HepG2 (cell line): ENCODE measurements around the gene CISD1. TPM values are rescaled to one million over a fixed set of nuclear protein-coding genes. Genes with fewer than 3 reads are reported as not detected.

Experiments
- ARNT ChIP-seq: fragments of 450-650 bp; IDR thresholded peaks from 2 replicates; pipeline ENCODE4 v1.6.1; 2017
- ASH2L ChIP-seq: fragments of 300-600, 200-600 bp; sonication (generic); IDR thresholded peaks from 2 replicates; pipeline ENCODE4 v1.7.0; 2017; ENCODE audit warnings: low read depth, mild to moderate bottlenecking, moderate library complexity, mixed read lengths, low read length; ENCODE audit not compliant: insufficient read length
- CHD2 ChIP-seq: IDR thresholded peaks from 2 replicates; pipeline ENCODE4 v1.6.1; 2011; ENCODE audit warnings: low read depth, low read length, improper control_type of control experiment
- E2F1 ChIP-seq: sonication (generic); formaldehyde crosslinking; IDR thresholded peaks from 2 replicates; pipeline ENCODE4 v1.5.0; 2020; ENCODE audit warnings: missing genetic modification reagents
- EP300 ChIP-seq, 3 experiments: sonication (generic) in 1 of 3; formaldehyde crosslinking in 1 of 3; IDR thresholded peaks; 2 replicates each; pipeline versions ENCODE4 v1.5.1 to v1.6.1; 2011 to 2020; ENCODE audit warnings: low read depth in 2 of 3, low read length in 2 of 3, borderline replicate concordance in 1 of 3, improper control_type of control experiment in 1 of 3, mild to moderate bottlenecking in 1 of 3, missing genetic modification reagents in 1 of 3, moderate library complexity in 1 of 3
- ETV5 ChIP-seq: IDR thresholded peaks from 2 replicates; pipeline ENCODE4 v1.6.1; 2018; ENCODE audit warnings: missing biosample characterization, missing genetic modification reagents, inconsistent platforms, borderline replicate concordance
- GTF3A ChIP-seq: sonication (generic); formaldehyde crosslinking; conservative IDR thresholded peaks from 2 replicates; pipeline ENCODE4 v1.4.0; 2020; ENCODE audit warnings: mild to moderate bottlenecking, missing genetic modification reagents
- HOXA5 ChIP-seq: sonication (generic); formaldehyde crosslinking; IDR thresholded peaks from 2 replicates; pipeline ENCODE4 v1.4.0; 2020; ENCODE audit warnings: missing genetic modification reagents
- MAFK ChIP-seq, 2 experiments: IDR thresholded peaks in 1 of 2; conservative IDR thresholded peaks in 1 of 2; 2 replicates each; pipeline ENCODE4 v1.6.1; 2011; ENCODE audit warnings: improper control_type of control experiment in 2 of 2, low read length in 2 of 2
- NRL ChIP-seq: sonication (generic); formaldehyde crosslinking; IDR thresholded peaks from 2 replicates; pipeline ENCODE4 v1.5.0; 2020; ENCODE audit warnings: missing genetic modification reagents, mild to moderate bottlenecking, moderate library complexity, borderline replicate concordance
- POLR2AphosphoS2 ChIP-seq: IDR thresholded peaks from 2 replicates; pipeline ENCODE4 v1.6.1; 2011; ENCODE audit warnings: low read depth, low read length, improper control_type of control experiment
- SETDB1 ChIP-seq: sonication (generic); formaldehyde crosslinking; IDR thresholded peaks from 2 replicates; pipeline ENCODE4 v1.5.1; 2020; ENCODE audit warnings: missing genetic modification reagents, mild to moderate bottlenecking, borderline replicate concordance
- SMARCC2 ChIP-seq: fragments of 450-650 bp; IDR thresholded peaks from 2 replicates; pipeline ENCODE4 v1.6.1; 2017; ENCODE audit warnings: antibody characterized with exemption, mild to moderate bottlenecking
- SMC3 ChIP-seq: IDR thresholded peaks from 2 replicates; pipeline ENCODE4 v1.6.1; 2011; ENCODE audit warnings: low read length, improper control_type of control experiment
- SOX13 ChIP-seq, 3 experiments: fragments of 450-650 bp in 1 of 3; sonication (generic) in 1 of 3; formaldehyde crosslinking in 1 of 3; IDR thresholded peaks in 2 of 3; conservative IDR thresholded peaks in 1 of 3; 2 replicates each; pipeline versions ENCODE4 v1.5.0 to v1.6.1; 2016 to 2020; ENCODE audit warnings: antibody characterized with exemption in 1 of 3, mild to moderate bottlenecking in 1 of 3, missing compliant biosample characterization in 1 of 3, missing genetic modification reagents in 1 of 3, moderate library complexity in 1 of 3
- SP4 ChIP-seq: sonication (generic); formaldehyde crosslinking; IDR thresholded peaks from 2 replicates; pipeline ENCODE4 v1.8.1; 2023; ENCODE audit warnings: mild to moderate bottlenecking, missing genetic modification reagents
- SSRP1 ChIP-seq: IDR thresholded peaks from 2 replicates; pipeline ENCODE4 v1.6.1; 2016; ENCODE audit warnings: control low read depth
- ZBTB38 ChIP-seq: sonication (generic); formaldehyde crosslinking; IDR thresholded peaks from 2 replicates; pipeline ENCODE4 v1.5.1; 2020; ENCODE audit warnings: mild to moderate bottlenecking, missing genetic modification reagents
- ZBTB39 ChIP-seq: sonication (generic); formaldehyde crosslinking; IDR thresholded peaks from 2 replicates; pipeline ENCODE4 v1.5.0; 2020; ENCODE audit warnings: missing genetic modification reagents
- ZNF224 ChIP-seq: sonication (generic); formaldehyde crosslinking; IDR thresholded peaks from 2 replicates; pipeline ENCODE4 v1.5.0; 2020; ENCODE audit warnings: mild to moderate bottlenecking, missing genetic modification reagents
- ZNF496 ChIP-seq: sonication (generic); formaldehyde crosslinking; IDR thresholded peaks from 2 replicates; pipeline ENCODE4 v1.8.1; 2023; ENCODE audit warnings: mild to moderate bottlenecking, moderate library complexity, missing genetic modification reagents; ENCODE audit not compliant: insufficient replicate concordance
- ZSCAN9 ChIP-seq: IDR thresholded peaks from 2 replicates; pipeline ENCODE4 v1.6.1; 2016; ENCODE audit warnings: borderline replicate concordance
- polyA plus RNA-seq, 8 experiments: library from polyadenylated mRNA; depleted of rRNA in 3 of 8; stranded (reverse) in 7 of 8; unstranded in 1 of 8; fragments of >200 nt; fragmentation: Illumina TruSeq in 4 of 8; extraction: Trizol in 4 of 8; gene quantifications; 2 replicates each; pipeline versions ENCODE4 v1.2.1 to v1.2.3, GENCODE V29; 2011 to 2016; ENCODE audit warnings: low read depth in 4 of 8, missing spikeins in 1 of 8, mixed read lengths in 1 of 8; ENCODE audit not compliant: insufficient read depth in 1 of 8
- total RNA-seq, 5 experiments: library from RNA; depleted of rRNA; stranded (reverse); fragments of >200 nt; fragmentation: Illumina TruSeq; extraction: Trizol; gene quantifications; 2 replicates each; pipeline ENCODE4 v1.2.3, GENCODE V29; 2016; ENCODE audit warnings: low read depth in 1 of 5
- TF ChIP-seq, protein P1 (sequence below): sonication (generic); formaldehyde crosslinking; IDR thresholded peaks from 2 replicates; pipeline ENCODE4 v1.8.0; 2022; ENCODE audit warnings: mild to moderate bottlenecking, missing genetic modification reagents, moderate library complexity
- TF ChIP-seq, protein P2 (sequence below): sonication (generic); formaldehyde crosslinking; IDR thresholded peaks from 2 replicates; pipeline ENCODE4 v1.8.1; 2023; ENCODE audit warnings: mild to moderate bottlenecking, inconsistent platforms, moderate library complexity, missing genetic modification reagents, borderline replicate concordance

Gene CISD1
- total and polyA plus RNA-seq, 2 of the 13 experiments (the other 11 are each of a cell fraction or from before 2014, with no cell fraction given): 63.4 to 78.9 TPM

GRCh38 chr10:58267713-58268453 is 1.1 kb upstream of the CISD1 start, which contains the start of gene IPMK (continued):
- TF ChIP-seq SMARCC2 (no peak), SP4 (CRISPR knock-in tag) (peak; percentile 35; the same call in 1 of the 2 replicates), ARNT (no peak), ZBTB38 (CRISPR knock-in tag) (peak; percentile 13; the same call in 1 of the 2 replicates), ETV5 (CRISPR knock-in tag) (no peak), SETDB1 (CRISPR knock-in tag) (no peak), ZNF224 (CRISPR knock-in tag) (no peak), E2F1 (CRISPR knock-in tag) (no peak), CHD2 (no peak), EP300 (IDR thresholded peaks at IDR 0.05; ENCODE audit: low read depth in 2 of 2, low read length in 2 of 2) (no peak), EP300 (CRISPR knock-in tag; IDR thresholded peaks at IDR 0.05; ENCODE audit: borderline replicate concordance) (no peak), ZNF496 (CRISPR knock-in tag) (no peak), SMC3 (no peak), GTF3A (no peak), SSRP1 (no peak), MAFK (conservative IDR thresholded peaks at IDR 0.05 in 1 of 2, IDR thresholded peaks at IDR 0.05 in 1 of 2; ENCODE audit: low read length in 2 of 2) (no peak), NRL (no peak), POLR2AphosphoS2 (no peak), ZBTB39 (CRISPR knock-in tag) (no peak), ASH2L (no peak), HOXA5 (CRISPR knock-in tag) (0 out of 2 replicates have a peak, but pooled peaks have one; percentile 28), SOX13 (IDR thresholded peaks at IDR 0.05) (no peak), SOX13 (CRISPR knock-in tag; conservative IDR thresholded peaks at IDR 0.05 in 1 of 2, IDR thresholded peaks at IDR 0.05 in 1 of 2) (no peak), ZSCAN9 (CRISPR knock-in tag) (no peak)
- TF ChIP-seq, protein P1, sequence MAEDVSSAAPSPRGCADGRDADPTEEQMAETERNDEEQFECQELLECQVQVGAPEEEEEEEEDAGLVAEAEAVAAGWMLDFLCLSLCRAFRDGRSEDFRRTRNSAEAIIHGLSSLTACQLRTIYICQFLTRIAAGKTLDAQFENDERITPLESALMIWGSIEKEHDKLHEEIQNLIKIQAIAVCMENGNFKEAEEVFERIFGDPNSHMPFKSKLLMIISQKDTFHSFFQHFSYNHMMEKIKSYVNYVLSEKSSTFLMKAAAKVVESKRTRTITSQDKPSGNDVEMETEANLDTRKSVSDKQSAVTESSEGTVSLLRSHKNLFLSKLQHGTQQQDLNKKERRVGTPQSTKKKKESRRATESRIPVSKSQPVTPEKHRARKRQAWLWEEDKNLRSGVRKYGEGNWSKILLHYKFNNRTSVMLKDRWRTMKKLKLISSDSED: no peak
- TF ChIP-seq, protein P2, sequence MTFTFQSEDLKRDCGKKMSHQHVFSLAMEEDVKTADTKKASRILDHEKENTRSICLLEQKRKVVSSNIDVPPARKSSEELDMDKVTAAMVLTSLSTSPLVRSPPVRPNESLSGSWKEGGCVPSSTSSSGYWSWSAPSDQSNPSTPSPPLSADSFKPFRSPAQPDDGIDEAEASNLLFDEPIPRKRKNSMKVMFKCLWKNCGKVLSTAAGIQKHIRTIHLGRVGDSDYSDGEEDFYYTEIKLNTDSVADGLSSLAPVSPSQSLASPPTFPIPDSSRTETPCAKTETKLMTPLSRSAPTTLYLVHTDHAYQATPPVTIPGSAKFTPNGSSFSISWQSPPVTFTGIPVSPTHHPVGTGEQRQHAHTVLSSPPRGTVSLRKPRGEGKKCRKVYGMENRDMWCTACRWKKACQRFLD: no peak
